Ureter (tissue), 1 donor: ENCODE data around the gene BABAM2. TPM values are rescaled to one million over a fixed set of nuclear protein-coding genes. Genes with fewer than 3 reads are reported as not detected.
"Not testable (repeated sequence)": the region's sequence is repeated elsewhere in the genome, so short reads cannot be mapped to it uniquely, and the experiment has no call there.

Experiments used
- DNase-seq: peaks from one replicate; pipeline ENCODE4 v3.0.0-alpha.2; 2020; ENCODE audit warnings: low spot score
- total RNA-seq: library from RNA; stranded (reverse); gene quantifications from one replicate; pipeline ENCODE4 v1.2.4, GENCODE V29; 2023
- donor health status: DM: yes; HTN: yes; CAD: no.

Gene BABAM2
- total RNA-seq, 1 donor from 2014 or later, result 76.3 TPM

DNA sequence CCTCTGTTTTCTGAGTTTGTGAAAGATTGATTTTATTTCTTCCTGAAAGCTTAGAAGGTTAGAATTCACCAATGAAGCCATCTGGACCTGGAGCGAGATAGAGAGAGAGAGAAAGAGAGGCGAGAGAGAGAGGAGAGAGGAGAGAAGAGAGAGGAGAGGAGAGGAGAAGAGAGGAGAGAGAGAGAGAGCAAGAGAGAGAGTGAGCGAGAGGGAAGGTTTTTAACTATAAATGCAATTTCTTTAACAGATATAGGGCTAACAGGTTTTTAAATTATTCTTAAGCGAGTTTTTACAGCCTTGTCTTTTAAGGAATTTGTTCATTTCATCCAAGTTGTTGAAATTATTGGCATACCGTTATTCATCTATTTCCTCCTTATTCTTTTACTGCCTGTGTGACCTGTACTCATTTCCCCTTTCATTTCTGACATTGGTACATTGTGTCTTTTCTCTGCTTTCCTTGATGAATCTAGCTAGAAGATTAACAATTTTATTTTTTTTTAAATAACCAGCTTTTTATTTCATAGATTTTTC is 56.1 kb downstream of the BABAM2 start:
- no peak for DNase-seq

DNA sequence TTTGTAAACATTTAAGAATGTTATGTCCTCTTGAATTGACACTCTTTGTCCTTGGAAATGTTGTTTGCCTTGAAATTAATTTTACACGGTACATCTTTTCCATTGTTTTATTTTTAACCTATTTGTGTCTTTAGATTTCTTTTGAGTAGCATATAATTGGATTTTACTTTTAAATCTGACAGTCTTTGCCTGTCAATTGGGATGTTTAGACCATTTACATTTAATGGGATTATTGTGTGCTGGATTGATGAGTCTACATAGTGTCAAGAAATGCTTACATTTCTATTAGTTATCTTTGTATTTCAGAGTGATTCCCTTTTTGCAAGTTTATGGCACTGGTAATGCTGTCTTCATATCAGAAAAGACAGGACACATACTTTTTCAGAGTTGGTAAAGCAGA is 61.5 kb downstream of the BABAM2 start:
- no peak for DNase-seq

DNA sequence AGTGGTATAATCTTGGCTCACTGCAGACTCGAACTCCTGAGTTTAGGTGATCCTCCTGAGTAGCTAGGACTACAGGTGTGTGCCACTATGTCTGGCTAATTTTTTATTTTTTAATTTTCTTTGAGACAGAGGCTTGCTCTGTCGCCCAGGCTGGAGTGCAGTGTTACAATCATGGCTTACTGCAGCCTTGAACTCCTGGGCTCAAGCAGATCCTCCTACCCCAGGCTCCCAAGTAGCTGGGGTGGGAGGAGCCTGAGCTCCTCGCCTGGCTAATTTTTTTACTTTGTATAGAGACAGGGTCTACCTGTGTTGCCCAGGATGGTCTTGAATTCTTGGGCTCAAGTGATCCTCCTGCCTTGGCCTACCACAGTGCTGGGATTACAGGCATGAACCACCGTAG is 62.5 kb downstream of the BABAM2 start:
- DNase-seq, result no peak

DNA sequence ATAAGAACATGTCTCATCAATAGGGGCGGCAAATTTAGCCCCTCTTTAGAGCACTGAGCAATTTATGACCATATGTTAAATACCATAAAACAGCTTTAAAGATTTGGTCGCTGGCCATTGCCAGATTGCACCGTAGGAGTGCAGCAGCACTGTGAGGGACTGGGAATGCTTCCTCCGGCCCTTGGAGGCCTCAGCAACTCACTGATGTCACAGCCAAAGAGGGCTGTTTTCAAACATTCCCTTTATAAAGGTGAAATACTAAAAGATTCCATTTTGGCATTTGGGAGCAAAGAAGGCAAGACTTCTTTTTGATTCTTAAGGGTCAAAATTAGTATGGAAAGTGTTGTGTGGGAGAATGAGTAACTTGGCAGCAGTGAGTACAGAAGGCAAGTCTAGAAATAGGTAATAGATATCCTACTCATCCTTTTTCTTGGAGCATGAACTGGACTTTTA is 63.7 kb downstream of the BABAM2 start:
- no peak for DNase-seq

DNA sequence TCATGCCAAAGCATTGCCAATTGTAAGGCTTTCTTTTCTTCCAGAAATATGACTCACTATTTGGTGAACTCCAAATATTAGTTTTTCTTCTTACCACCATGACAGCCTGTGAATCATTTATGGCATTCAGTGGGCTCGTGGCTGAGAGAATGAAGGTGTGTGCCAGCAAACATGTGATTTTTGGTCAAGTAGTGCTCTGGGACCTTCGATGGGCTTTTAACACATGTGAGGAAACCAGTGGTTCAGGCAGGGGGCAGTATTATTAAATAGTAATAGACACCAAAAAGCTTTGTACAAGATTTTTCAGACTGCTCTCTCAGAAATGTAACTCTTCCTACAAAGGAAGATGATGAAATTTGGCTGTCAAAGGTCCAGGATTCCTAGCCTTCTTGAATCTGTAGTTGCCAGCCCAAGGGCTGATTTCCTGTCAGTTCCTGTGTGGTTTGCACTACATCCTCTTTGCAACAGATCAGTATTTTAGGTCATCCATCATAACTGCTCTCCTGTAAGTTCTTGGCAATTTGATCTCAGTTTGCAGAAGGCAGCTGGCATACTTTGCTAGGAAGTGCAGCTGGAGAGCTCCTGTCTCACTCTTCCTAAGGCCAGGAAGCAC is 64.3 kb downstream of the BABAM2 start:
- DNase-seq, result peak; percentile 51

DNA sequence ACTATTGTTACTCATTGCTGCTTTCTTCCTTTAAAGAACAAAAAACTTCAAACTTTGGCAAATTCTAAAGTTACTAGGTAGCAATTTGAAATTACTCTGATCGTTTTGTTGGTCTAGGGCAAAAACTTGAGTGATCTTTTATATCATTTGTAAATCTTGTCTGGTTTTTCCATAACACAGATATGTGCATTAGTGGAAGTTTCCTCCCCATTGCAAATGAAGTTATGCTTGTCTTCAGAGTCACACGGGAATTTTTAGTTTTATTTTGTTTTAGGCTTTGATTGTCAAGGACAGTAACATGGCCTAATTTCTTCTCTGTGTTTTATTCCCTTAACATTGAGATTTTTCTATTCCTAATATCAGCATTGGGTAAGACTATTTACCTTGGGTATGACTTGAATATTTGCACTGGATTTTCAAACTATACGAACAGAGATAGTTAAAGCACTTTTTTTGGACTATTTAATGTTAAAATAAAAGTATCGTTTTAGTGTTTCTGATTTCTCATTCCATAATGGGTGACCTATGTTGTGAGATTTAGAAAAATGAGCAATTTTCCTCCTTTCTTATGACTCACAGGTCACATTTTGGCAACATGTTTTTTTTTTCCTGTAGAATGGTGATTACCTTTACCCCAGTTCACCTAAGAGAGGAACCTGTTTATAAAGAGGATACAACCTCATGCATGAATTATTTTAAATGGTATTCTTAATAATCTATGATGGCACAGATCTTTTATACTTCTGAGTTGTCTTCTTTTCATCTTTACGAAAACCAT is 65.0 kb downstream of the BABAM2 start:
- no peak for DNase-seq

DNA sequence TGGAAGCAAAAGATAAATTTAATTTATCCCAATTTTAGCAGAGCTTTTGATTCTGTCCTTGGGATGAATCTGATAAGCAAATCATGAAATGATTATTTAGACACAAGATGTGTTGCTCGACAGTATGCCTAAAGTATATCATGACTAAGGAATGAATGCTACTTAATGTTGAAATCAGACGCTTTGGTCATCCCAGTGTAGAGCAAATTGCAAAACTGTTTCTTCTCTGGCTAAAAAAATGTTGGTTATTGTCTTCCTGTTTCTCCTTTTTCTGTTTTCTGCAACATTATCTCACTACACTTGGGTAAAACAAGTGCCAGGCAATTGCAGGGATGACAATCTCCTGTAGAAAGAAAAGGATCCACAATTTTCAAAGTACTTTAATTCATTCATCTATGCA is 66.4 kb downstream of the BABAM2 start:
- DNase-seq, result no peak

DNA sequence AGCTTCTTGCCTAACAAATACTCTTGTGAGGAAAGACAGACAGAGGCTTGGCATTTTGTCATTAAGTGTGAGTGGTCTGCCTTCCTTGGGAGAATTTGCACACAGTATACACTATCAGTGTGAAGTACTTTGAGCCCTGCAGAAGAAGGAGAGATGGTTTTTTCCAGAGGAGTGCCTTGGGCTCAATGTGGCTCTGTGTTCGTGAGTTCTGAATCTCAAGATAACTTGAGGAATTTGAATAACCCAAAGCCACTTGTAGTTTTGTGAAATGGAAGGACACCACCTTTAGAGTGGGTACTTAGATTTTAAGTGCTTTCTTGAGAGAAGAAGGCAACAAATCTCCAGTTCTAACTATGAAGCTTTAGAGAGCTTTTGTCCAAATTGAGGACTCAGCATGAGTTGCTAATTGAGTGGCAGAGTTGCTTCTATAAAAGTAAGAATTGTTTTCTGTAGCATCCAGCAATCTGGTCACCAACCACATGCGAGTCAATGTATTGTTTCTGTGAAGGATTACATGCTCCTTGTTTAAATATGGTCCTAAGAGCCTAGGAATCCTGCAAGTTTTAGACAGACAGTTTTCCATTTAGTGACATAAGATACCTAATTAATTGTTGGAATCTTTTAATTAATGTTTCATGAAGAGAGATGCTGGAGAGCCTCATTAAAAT is 68.3 kb downstream of the BABAM2 start:
- DNase-seq, result no peak

DNA sequence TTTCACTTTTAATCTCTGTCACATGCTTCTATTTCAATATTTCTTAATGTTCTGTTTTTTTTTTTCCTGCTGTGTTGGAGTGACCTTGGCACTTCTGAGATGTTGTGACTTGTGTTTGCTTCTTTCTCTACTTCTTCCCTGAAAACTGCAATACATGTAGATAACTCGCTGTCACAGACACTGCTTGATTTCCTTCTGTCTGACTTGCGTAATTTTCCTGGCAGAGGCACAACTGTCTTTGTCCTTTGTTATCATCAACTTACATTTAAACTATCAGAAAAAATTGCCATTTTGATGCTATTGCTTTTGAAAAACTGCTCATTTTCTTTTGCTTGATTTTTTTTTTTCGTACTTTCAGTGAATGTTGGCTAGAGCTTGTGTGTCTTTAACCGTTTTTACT is 69.0 kb downstream of the BABAM2 start:
- DNase-seq, result no peak

DNA sequence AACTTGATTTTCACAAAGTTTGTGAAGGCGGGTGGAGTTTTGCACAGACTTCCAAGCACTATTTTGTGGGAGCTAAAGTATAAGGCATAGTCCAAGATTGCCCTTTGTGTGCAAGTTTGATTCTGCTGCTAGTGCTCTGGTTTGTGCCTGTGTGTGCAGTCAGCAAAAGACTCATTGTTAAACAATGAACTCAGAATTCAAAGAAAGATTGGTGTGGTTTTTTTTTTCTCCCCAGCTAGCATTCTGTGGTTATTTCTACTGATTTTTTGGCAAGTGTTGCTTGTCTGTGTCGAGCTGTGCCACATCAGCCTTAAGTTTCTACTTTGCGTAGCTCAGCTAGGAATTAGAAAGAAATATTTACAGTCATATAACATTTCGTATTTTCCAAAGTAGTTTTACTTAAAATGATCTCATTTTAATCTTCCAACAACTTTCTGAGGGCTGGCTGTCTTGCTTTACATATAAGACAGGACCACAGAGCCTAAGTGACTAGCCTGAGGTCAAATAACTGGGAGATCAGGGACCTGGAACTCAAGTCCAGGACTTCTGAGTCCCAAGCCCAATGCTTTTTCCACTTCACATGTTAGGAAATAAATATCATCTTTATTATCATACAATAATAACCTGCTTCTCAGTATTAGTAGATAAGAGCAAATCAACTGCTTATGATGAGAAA is 69.8 kb downstream of the BABAM2 start:
- no peak for DNase-seq

DNA sequence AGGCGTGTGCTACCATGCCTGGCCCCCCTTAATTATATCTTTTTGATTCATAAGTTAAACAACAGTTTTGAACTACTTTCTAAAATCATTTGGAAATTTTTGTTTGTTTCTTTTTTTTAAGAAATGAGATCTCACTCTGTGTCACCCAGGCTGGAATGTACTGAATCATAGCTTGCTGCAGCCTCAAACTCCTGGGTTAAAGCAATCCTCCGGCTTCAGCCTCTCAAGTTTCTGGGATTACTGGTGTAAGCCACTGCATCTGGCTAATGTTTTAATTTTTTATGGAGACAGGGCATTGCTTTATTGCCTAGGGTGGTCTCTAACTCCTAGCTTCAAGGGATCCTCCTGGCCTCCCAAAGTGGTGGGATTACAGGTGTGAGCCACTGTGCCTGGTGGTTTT is 71.5 kb downstream of the BABAM2 start:
- no peak for DNase-seq

DNA sequence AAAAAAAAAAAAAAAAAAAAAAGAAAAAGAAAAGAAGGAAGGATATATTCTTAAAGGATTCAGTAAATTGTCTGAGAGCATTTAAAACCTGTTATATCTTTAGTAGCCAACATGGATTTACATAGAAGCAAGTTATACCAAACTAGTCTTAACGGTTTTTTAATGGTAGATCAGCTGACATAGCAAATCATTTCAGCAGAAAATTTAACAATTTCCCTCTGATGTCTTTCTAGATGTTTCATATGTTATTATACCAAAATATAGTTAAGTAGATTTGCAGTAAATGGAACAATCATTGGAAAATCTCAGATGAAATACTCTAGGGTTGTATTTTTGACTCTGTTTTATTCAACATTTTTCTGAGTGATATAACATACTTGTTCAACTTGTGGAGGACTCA is 72.9 kb downstream of the BABAM2 start:
- DNase-seq, result no peak

DNA sequence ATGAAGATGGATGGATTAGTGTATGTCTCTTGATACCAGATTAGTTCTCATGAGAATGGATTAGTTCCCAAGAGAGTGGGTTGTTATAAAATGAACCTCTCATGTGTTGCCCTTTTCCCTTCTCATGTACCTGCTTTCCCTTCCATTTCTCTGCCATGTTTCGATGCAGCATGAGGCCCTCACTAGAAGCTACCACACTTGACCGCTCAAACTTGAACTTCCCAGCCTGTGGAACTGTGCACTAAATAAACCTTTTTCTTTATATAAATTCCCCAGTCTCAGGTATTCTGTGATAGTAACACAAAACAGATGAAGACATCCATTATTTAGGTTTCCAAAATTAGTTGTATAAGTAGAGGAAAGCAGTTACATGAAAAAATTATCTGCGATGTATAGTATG is 73.5 kb downstream of the BABAM2 start:
- no peak for DNase-seq

DNA sequence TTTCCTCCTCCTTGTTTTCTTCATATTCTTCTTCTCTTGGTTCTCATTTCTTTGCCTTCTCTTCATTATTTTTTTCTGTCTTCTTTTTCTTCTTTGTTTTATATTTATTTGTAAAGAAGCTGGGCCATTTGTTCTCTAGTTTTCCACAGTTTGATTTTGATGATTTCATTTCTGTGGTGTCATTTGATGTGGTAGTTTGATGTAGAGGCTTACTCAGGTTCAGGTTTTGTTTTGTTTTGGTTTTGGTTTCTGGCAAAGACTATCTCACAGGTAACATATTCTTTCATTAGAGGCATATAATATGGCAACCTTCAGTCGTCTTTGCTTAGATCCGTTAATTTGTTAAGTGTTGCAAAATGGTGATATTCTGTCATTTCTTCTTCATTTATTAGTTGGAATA is 75.3 kb downstream of the BABAM2 start:
- DNase-seq, result no peak

DNA sequence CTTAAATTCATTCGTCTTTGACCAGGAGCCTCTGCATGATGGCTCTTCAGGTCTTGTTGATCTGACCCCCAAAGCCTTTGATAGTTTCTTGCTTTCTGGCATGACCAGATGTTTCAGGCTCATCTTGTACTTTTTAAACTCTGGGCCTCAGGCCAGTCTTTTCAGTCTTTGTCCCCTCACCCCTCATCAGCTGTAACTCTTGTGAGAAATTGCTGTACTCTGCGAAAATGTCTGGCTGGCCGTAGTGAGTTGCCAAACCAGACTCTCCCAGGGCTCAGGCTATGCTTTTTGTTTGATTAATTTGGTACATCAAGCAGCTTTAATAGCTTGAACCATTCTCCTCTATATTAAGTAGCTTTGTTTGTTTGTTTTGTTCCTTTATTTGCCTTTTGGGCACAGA is 75.9 kb downstream of the BABAM2 start:
- DNase-seq, result no peak

DNA sequence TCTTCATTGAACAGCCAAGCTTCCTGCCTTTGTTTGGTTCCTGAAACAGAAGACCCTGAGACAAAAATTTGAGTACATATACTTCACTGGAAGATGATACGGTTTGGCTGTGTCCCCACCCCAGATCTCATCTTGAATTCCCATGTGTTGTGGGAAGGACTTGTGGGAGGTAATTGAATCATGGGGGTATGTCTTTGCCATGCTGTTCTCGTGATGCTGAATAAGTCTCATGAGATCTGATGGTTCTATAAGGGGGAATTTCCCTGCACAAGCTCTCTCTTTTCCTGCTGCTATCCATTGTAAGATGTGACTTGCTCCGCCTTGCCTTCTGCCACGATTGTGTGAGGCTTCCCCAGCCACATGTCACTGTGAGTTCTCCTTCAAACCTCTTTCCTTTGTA is 76.5 kb downstream of the BABAM2 start:
- DNase-seq, result no peak

DNA sequence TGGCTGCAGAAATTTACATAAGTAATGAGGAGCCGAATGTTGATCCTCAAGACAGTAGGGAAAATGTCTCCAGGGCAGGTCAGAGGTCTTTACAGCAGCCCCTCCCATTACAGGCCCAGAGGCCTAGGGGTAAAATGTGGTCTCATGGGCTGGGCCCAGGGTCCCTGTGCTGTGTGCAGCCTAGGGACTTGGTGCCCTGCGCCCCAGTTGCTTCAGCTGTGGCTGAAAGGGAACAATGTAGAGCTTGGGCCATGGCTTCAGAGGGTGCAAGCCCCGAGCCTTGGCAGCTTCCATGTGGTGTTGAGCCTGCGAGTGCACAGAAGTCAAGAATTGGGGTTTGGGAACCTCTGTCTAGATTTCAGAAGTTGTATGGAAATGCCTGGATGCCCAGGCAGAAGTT is 77.5 kb downstream of the BABAM2 start:
- not testable (repeated sequence) for DNase-seq

DNA sequence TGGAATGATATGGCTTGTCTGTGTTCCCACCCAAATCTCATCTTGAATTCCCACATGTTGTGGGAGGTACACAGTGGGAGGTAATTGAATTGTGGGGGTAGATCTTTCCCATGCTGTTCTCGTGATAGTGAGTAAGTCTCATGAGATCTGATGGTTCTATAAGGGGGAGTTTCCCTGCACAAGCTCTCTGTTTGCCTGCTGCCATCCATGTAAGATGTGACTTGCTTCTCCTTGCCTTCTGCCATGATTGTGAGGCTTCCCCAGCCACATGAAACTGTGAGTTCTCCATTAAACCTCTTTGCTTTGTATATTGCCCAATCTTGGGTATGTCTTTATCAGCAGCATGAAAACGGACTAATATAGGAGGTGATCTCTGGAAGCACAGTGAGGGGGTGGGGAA is 78.4 kb downstream of the BABAM2 start:
- DNase-seq, result not testable (repeated sequence)

DNA sequence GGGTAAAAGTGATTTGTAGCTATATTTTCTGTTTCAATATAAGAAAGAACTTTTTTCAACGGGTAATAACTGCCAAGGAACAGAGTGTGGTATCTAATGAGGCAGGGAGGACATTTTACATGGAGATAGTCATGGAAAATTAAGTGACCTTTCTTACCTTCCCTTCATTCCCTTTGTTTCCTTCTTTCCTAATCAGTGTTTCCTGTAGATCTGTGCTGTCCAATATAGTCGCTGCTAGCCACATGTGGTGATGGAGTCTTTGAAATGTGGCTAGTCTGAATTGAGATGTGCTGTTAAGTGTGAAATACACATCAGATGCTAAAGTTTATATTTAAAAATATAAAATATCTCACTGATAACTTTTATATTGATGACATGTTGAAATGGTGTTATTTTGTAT is 81.8 kb downstream of the BABAM2 start:
- DNase-seq, result no peak

DNA sequence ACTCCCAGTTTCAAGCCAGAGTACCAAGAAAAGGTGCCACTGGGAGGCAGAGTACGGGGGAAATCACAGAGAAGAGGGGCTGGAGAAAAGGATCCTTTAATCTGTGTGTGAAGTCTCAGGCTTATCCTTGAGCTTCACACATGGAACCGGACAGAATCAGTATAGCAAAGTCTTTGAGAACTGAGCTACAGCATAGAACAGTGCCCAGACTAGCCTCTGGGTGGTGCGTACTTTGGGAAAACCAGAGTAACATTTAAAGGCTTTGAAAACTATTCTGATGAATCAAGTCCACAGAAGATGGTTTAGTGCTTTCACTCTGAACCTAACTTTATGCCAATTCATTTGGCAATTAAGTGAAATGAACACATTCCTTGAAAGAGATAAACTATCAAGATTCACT is 83.1 kb downstream of the BABAM2 start:
- no peak for DNase-seq

DNA sequence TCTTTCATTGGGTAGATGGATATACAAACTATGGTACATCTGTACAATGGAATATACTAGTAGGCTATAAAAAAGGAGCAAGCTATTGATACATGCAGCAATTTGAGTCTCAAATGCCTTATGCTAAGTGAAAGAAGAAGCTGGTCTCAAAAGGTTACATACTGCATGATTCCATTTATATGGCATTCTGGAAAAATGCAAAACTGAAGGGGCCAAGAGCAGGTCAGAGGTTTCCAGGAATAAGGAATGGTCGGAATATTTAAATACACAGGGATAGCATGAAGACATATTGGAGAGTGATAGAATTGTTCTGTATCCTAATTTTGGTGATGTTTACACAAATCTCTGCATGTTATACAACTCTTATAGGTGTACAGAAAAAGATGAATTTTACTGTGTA is 85.8 kb downstream of the BABAM2 start:
- DNase-seq, result no peak

DNA sequence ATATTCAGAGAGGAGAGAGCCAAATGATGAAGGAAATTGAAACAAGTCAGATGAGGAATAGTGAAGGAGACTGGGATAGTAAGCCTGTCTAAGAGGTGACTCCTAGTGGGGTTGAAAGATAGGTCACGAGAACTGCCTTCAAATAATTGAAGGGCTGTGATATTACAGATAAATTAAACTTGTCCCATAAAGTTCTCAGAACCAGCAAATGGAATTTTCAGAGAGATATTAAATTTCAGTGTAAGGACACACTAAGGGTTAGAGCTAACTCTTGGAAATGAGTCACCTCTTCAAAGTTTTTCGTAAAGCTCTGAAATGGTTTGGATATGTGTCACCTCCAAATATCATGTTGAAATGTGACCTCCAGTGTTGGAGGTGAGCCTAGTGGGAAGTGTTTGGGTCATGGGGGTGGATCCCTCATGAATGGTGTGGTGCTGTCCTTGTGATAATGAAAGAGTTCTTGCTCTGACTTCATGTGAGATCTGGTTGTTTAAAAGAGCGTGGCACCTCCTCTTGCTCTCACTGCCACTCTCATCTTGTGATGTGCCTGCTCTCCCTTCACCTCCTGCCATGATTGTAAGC is 87.3 kb downstream of the BABAM2 start:
- no peak for DNase-seq
